Osteoblast (primary cell): ENCODE measurements around the gene ZNF583. TPM values are rescaled to one million over a fixed set of nuclear protein-coding genes. Genes with fewer than 3 reads are reported as not detected.
A peak's percentile ranks its signal among the peaks of the same experiment; 100 is the strongest.

ENCODE experiments used
- DNase-seq: peaks from one replicate; pipeline ENCODE4 v3.0.0; 2011; ENCODE audit warnings: low spot score, mixed read lengths; ENCODE audit not compliant: insufficient read length; ENCODE audit errors: missing footprints
- H2AFZ ChIP-seq: 2 replicates; pipeline ENCODE4 v1.6.0; 2011; ENCODE audit warnings: mild to moderate bottlenecking, low read length
- H3K27ac ChIP-seq: 2 replicates; pipeline ENCODE4 v1.5.1; 2011; ENCODE audit warnings: mild to moderate bottlenecking, low read depth, low read length, moderate library complexity
- H3K27me3 ChIP-seq: 2 replicates; pipeline ENCODE4 v1.6.0; 2012; ENCODE audit warnings: mild to moderate bottlenecking, control low read depth, inconsistent platforms, low read length, moderate library complexity; ENCODE audit not compliant: insufficient read depth
- H3K36me3 ChIP-seq: 2 replicates; pipeline ENCODE4 v1.5.1; 2011; ENCODE audit warnings: mild to moderate bottlenecking, low read length, control low read depth, moderate library complexity; ENCODE audit not compliant: insufficient read depth
- H3K4me1 ChIP-seq: 2 replicates; pipeline ENCODE4 v1.5.1; 2011; ENCODE audit warnings: mild to moderate bottlenecking, low read length, control low read depth, moderate library complexity; ENCODE audit not compliant: insufficient read depth
- H3K4me2 ChIP-seq: 2 replicates; pipeline ENCODE4 v1.6.0; 2011; ENCODE audit warnings: mild to moderate bottlenecking, low read length; ENCODE audit not compliant: insufficient read depth
- H3K4me3 ChIP-seq: fragments of 200-600 bp; sonication (generic); 3 replicates; pipeline ENCODE4 v1.5.1; 2012; ENCODE audit warnings: mild to moderate bottlenecking, low read length, inconsistent platforms; ENCODE audit not compliant: insufficient read depth
- H3K79me2 ChIP-seq: 2 replicates; pipeline ENCODE4 v1.6.0; 2012; ENCODE audit warnings: mild to moderate bottlenecking, low read length, control low read depth, inconsistent platforms; ENCODE audit not compliant: insufficient read depth
- H3K9me3 ChIP-seq: 2 replicates; pipeline ENCODE4 v1.5.1; 2011; ENCODE audit warnings: low read depth, low read length, control low read depth
- H4K20me1 ChIP-seq: 2 replicates; pipeline ENCODE4 v1.6.0; 2012; ENCODE audit warnings: mild to moderate bottlenecking, low read length, control low read depth; ENCODE audit not compliant: insufficient read depth
- CTCF ChIP-seq: IDR thresholded peaks from 2 replicates; pipeline ENCODE4 v1.5.1; 2011; ENCODE audit warnings: mild to moderate bottlenecking, low read depth, low read length, moderate library complexity; ENCODE audit errors: extremely low read depth
- total RNA-seq: library from RNA; depleted of rRNA; stranded (reverse); fragments of >200 nt; gene quantifications from 2 replicates; pipeline ENCODE4 v1.2.3, GENCODE V29; 2012

Gene ZNF583
- total RNA-seq, 1 donor, result 7.6 TPM

- Histone ChIP-seq H2AFZ (no peak overlapping the region), H3K4me2 (no peak overlapping the region), H3K4me1 (peaks cover 2% of the 10 kb centered on the region), H3K9me3 (no peaks in the 10 kb centered on the region), H3K36me3 (no peaks in the 10 kb centered on the region), H3K27me3 (no peaks in the 10 kb centered on the region), H3K79me2 (no peaks in the 10 kb centered on the region), H3K4me3 (no peak overlapping the region), H3K27ac (no peak overlapping the region), H4K20me1 (no peaks in the 10 kb centered on the region)
- DNase-seq, result no peak
- no peak for TF ChIP-seq CTCF
These were observed 5.3 kb upstream of the ZNF583 start for GRCh38 chr19:56398809-56399208.

- Histone ChIP-seq H3K4me3 (no peak overlapping the region), H3K36me3 (no peaks in the 10 kb centered on the region), H2AFZ (no peak overlapping the region), H4K20me1 (no peaks in the 10 kb centered on the region), H3K4me1 (peaks cover 10% of the 10 kb centered on the region), H3K27ac (no peak overlapping the region), H3K4me2 (no peak overlapping the region), H3K9me3 (no peaks in the 10 kb centered on the region), H3K79me2 (peaks cover 13% of the 10 kb centered on the region), H3K27me3 (no peaks in the 10 kb centered on the region)
- no peak for DNase-seq
- no peak for TF ChIP-seq CTCF
These were observed 3.6 kb upstream of the ZNF583 start for GRCh38 chr19:56400485-56400884.

- peaks cover 14% of the 10 kb centered on the region for H3K36me3 ChIP-seq
- peak overlapping the region; percentile 87 for H3K27ac ChIP-seq
- peak overlapping the region; percentile 91 for H3K4me3 ChIP-seq
- peak overlapping the region; percentile 98 for H3K4me2 ChIP-seq
- no peak for DNase-seq
- H2AFZ ChIP-seq, result peak overlapping the region; percentile 100
- peaks cover 16% of the 10 kb centered on the region for H3K79me2 ChIP-seq
- H3K9me3 ChIP-seq, result no peaks in the 10 kb centered on the region
- peaks cover 10% of the 10 kb centered on the region for H3K4me1 ChIP-seq
- H4K20me1 ChIP-seq, result no peaks in the 10 kb centered on the region
- TF ChIP-seq CTCF, result no peak
- H3K27me3 ChIP-seq, result no peaks in the 10 kb centered on the region
These were observed 871 bp upstream of the ZNF583 start for GRCh38 chr19:56403261-56403660.

DNA sequence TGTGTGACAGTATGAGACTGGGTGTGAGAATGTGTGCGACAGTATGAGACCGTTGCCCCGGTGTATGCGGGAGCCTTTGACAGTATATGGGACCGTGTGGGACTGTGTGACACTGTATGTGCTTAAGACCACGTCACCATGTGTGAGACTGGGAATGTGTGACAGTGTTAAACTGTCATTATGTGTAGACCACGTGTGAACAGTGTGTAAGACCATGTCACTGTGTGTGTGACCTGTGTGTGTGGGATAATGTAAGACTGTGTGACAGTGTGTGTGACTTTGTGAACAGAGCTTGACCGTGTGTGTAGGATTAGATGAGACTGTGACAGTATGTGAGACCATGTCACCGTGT is 549 bp downstream of the ZNF583 start:
- peaks cover 10% of the 10 kb centered on the region for H3K4me1 ChIP-seq
- peak overlapping the region; percentile 87 for H3K27ac ChIP-seq
- H3K36me3 ChIP-seq, result peaks cover 29% of the 10 kb centered on the region
- H3K4me2 ChIP-seq, result peak overlapping the region; percentile 98
- H3K4me3 ChIP-seq, result peak overlapping the region; percentile 91
- no peaks in the 10 kb centered on the region for H3K27me3 ChIP-seq
- peaks cover 16% of the 10 kb centered on the region for H3K79me2 ChIP-seq
- DNase-seq, result no peak
- H2AFZ ChIP-seq, result peak overlapping the region; percentile 100
- H3K9me3 ChIP-seq, result peaks cover 7% of the 10 kb centered on the region
- TF ChIP-seq CTCF, result no peak
- H4K20me1 ChIP-seq, result no peaks in the 10 kb centered on the region
